Panc1 (cell line): ENCODE data around the gene ENAH. TPM values are rescaled to one million over a fixed set of nuclear protein-coding genes. Genes with fewer than 3 reads are reported as not detected.
"Not testable (repeated sequence)": the region's sequence is repeated elsewhere in the genome, so short reads cannot be mapped to it uniquely, and the experiment has no call there.

Source experiments
- ATAC-seq: fragments of 200-7000 bp; cut with Tn5 transposase; 2 replicates; pipeline ENCODE4 v1.9.1; 2020; ENCODE audit warnings: mild to moderate bottlenecking, moderate library complexity
- BruUV-seq: library from RNA; stranded (reverse); fragments of 400-500 nt; replicated peaks from 2 replicates; lab custom pipeline; 2021; lab: Mats Ljungman, UMichigan
- CTCF ChIA-PET: fragments of 300-600 bp; sonication (Branson Sonifier 250); formaldehyde crosslinking; loops from one replicate; lab custom pipeline; 2022; ENCODE audit warnings: antibody characterized with exemption; lab: Charles Lee
- POLR2A ChIA-PET: fragments of 300-600 bp; sonication (Branson Sonifier 250); formaldehyde crosslinking; loops from one replicate; lab custom pipeline; 2022; ENCODE audit warnings: antibody characterized with exemption; lab: Charles Lee
- DNase-seq: peaks from one replicate; pipeline ENCODE4 v3.0.0-alpha.2; 2010; ENCODE audit warnings: low read depth, low spot score
- H3K27ac ChIP-seq: 2 replicates; pipeline ENCODE4 v1.5.1; 2011; ENCODE audit warnings: mild to moderate bottlenecking, low read length, inconsistent platforms
- H3K27me3 ChIP-seq: fragments of 200-500 bp; sonication (Bioruptor generic); 2 replicates; pipeline ENCODE4 v1.6.0; 2014; ENCODE audit warnings: low read length, inconsistent platforms; ENCODE audit not compliant: control insufficient read depth, insufficient read depth
- H3K36me3 ChIP-seq: fragments of 200-500 bp; sonication (Bioruptor generic); 2 replicates; pipeline ENCODE4 v1.5.1; 2014; ENCODE audit warnings: inconsistent platforms, mild to moderate bottlenecking, low read length, moderate library complexity; ENCODE audit not compliant: control insufficient read depth, insufficient read depth
- H3K4me1 ChIP-seq: 2 replicates; pipeline ENCODE4 v1.5.1; 2011; ENCODE audit warnings: inconsistent platforms, mild to moderate bottlenecking, low read length, moderate library complexity; ENCODE audit not compliant: control insufficient read depth, insufficient read depth
- H3K4me3 ChIP-seq, 2 experiments: 2 replicates each; pipeline ENCODE4 v1.5.1; 2011 to 2012; ENCODE audit warnings: low read depth in 2 of 2, low read length in 2 of 2, mild to moderate bottlenecking in 2 of 2, inconsistent platforms in 1 of 2, moderate library complexity in 1 of 2
- H3K9me3 ChIP-seq: fragments of 200-500 bp; sonication (Bioruptor generic); 2 replicates; pipeline ENCODE4 v1.5.1; 2014; ENCODE audit warnings: low read depth, mild to moderate bottlenecking, inconsistent platforms, low read length, moderate library complexity; ENCODE audit not compliant: control insufficient read depth, insufficient read depth
- CTCF ChIP-seq: fragments of 450-650 bp; IDR thresholded peaks from 2 replicates; pipeline ENCODE4 v1.5.1; 2017; ENCODE audit warnings: mild to moderate bottlenecking
- POLR2AphosphoS5 ChIP-seq: IDR thresholded peaks from 2 replicates; pipeline ENCODE4 v1.6.1; 2012; ENCODE audit warnings: mild to moderate bottlenecking, low read depth, low read length, moderate library complexity
- REST ChIP-seq, 2 experiments: IDR thresholded peaks; 2 replicates each; pipeline ENCODE4 v1.6.1; 2011 to 2012; ENCODE audit warnings: low read depth in 2 of 2, control low read depth in 1 of 2, low read length in 1 of 2, mild to moderate bottlenecking in 1 of 2, moderate library complexity in 1 of 2; ENCODE audit not compliant: insufficient read depth in 1 of 2
- SIN3A ChIP-seq: IDR thresholded peaks from 2 replicates; pipeline ENCODE4 v1.6.1; 2012; ENCODE audit warnings: low read depth, mild to moderate bottlenecking, low read length, moderate library complexity, borderline replicate concordance; ENCODE audit not compliant: insufficient read depth
- TCF7L2 ChIP-seq: IDR thresholded peaks from 2 replicates; pipeline ENCODE4 v1.6.1; 2011; ENCODE audit warnings: mild to moderate bottlenecking, low read depth, low read length, inconsistent platforms
- in situ Hi-C: cut with HindIII; loops from 2 replicates; pipeline ENCODE4 v1.10.0; 2016; ENCODE audit warnings: low sequenced_read_pairs, low pct_unique_long_range_greater_than_20kb
- intact Hi-C: fragments of 100-400 bp; cut with micrococcal nuclease; formaldehyde crosslinking; loops from one replicate; pipeline ENCODE4 v1.10.0; 2022; ENCODE audit not compliant: unreplicated experiment
- total RNA-seq: library from RNA; stranded (reverse); gene quantifications from one replicate; pipeline ENCODE4 v1.2.1, GENCODE V29; 2021; ENCODE audit not compliant: unreplicated experiment

Gene ENAH
- total RNA-seq, 1 experiment from 2014 or later, result 133 TPM

- POLR2A ChIA-PET, result no interaction called here
- H3K4me1 ChIP-seq, result peaks cover 18% of the 10 kb centered on the region
- H3K27ac ChIP-seq, result no peak overlapping the region
- intact Hi-C loops, result no loop called here
- H3K27me3 ChIP-seq, result no peaks in the 10 kb centered on the region
- ATAC-seq (no peak), DNase-seq (no peak)
- H3K36me3 ChIP-seq, result no peaks in the 10 kb centered on the region
- in situ Hi-C loops, result no loop called here
- CTCF ChIA-PET, result no interaction called here
- no peak for TF ChIP-seq POLR2AphosphoS5
- no TSS peak for BruUV-seq
- no peak overlapping the region for H3K4me3 ChIP-seq
- H3K9me3 ChIP-seq, result no peaks in the 10 kb centered on the region
These were observed 35.4 kb downstream of the ENAH start for GRCh38 chr1:225617479-225617878.

- H3K4me1 ChIP-seq, result peaks cover 23% of the 10 kb centered on the region
- H3K27ac ChIP-seq, H3K36me3 ChIP-seq, POLR2A ChIA-PET, H3K27me3 ChIP-seq, CTCF ChIA-PET, H3K9me3 ChIP-seq, in situ Hi-C loops, BruUV-seq, DNase-seq, intact Hi-C loops, ATAC-seq, H3K4me3 ChIP-seq: not testable (repeated sequence)
These were observed 37.5 kb downstream of the ENAH start for GRCh38 chr1:225615403-225615790.

- DNase-seq (no peak), ATAC-seq (peak; percentile 31; the same call in 1 of the 2 replicates)
- peaks cover 33% of the 10 kb centered on the region for H3K4me1 ChIP-seq
- TF ChIP-seq SIN3A (no peak), POLR2AphosphoS5 (no peak), TCF7L2 (no peak), REST (IDR thresholded peaks at IDR 0.05; ENCODE audit: insufficient read depth in 1 of 2, low read depth in 2 of 2, low read length in 1 of 2) (no peak), CTCF (no peak)
- no peaks in the 10 kb centered on the region for H3K27me3 ChIP-seq
- intact Hi-C loops (no loop called here), in situ Hi-C loops (no loop called here)
- ChIA-PET CTCF (no interaction called here), POLR2A (no interaction called here)
- H3K27ac ChIP-seq, result no peak overlapping the region
- BruUV-seq, result no TSS peak
- no peaks in the 10 kb centered on the region for H3K36me3 ChIP-seq
- no peak overlapping the region for H3K4me3 ChIP-seq
- H3K9me3 ChIP-seq, result no peaks in the 10 kb centered on the region
These were observed 39.9 kb downstream of the ENAH start for GRCh38 chr1:225613006-225613405.
